Activated CD8-positive, alpha-beta memory T cell treated with anti-CD3 and anti-CD28 coated beads, Interleukin-2, amount 10 ng/mL, durations not matched to agents 7 days and 5 days (primary cell): ENCODE results near the gene STK32B. TPM values are rescaled to one million over a fixed set of nuclear protein-coding genes. Genes with fewer than 3 reads are reported as not detected.

ENCODE experiments used
- ATAC-seq: fragments of 150-1000 bp; cut with Tn5 transposase; one replicate; pipeline ENCODE4 v1.10.0; 2021; ENCODE audit warnings: moderate library complexity
- CTCF ChIA-PET: fragments of 350-600 bp; sonication (Branson Sonifier 250); formaldehyde crosslinking; loops from one replicate; lab custom pipeline; 2021; ENCODE audit warnings: antibody characterized with exemption; lab: Charles Lee
- DNase-seq: peaks from one replicate; pipeline ENCODE4 v3.0.0-alpha.2; 2020
- H3K27ac Mint-ChIP-seq: one replicate; pipeline ENCODE4 v1.8.0; 2021; ENCODE audit warnings: mild to moderate bottlenecking, mixed read lengths
- H3K27me3 Mint-ChIP-seq: one replicate; pipeline ENCODE4 v1.8.0; 2021; ENCODE audit warnings: mixed read lengths
- H3K36me3 Mint-ChIP-seq: one replicate; pipeline ENCODE4 v1.8.0; 2021; ENCODE audit warnings: mild to moderate bottlenecking, mixed read lengths
- H3K4me1 Mint-ChIP-seq: one replicate; pipeline ENCODE4 v1.8.0; 2021; ENCODE audit warnings: mixed read lengths
- H3K4me3 Mint-ChIP-seq: one replicate; pipeline ENCODE4 v1.8.0; 2021; ENCODE audit warnings: mild to moderate bottlenecking, moderate library complexity, mixed read lengths
- H3K9me3 Mint-ChIP-seq: one replicate; pipeline ENCODE4 v1.8.0; 2022; ENCODE audit warnings: low read depth, mixed read lengths
- total RNA-seq, 2 experiments: library from RNA; stranded (reverse); gene quantifications; one replicate each; pipeline ENCODE4 v1.2.3, GENCODE V29; 2021

The STK32B gene
- total RNA-seq, 2 experiments from 2014 or later: not detected

DNA sequence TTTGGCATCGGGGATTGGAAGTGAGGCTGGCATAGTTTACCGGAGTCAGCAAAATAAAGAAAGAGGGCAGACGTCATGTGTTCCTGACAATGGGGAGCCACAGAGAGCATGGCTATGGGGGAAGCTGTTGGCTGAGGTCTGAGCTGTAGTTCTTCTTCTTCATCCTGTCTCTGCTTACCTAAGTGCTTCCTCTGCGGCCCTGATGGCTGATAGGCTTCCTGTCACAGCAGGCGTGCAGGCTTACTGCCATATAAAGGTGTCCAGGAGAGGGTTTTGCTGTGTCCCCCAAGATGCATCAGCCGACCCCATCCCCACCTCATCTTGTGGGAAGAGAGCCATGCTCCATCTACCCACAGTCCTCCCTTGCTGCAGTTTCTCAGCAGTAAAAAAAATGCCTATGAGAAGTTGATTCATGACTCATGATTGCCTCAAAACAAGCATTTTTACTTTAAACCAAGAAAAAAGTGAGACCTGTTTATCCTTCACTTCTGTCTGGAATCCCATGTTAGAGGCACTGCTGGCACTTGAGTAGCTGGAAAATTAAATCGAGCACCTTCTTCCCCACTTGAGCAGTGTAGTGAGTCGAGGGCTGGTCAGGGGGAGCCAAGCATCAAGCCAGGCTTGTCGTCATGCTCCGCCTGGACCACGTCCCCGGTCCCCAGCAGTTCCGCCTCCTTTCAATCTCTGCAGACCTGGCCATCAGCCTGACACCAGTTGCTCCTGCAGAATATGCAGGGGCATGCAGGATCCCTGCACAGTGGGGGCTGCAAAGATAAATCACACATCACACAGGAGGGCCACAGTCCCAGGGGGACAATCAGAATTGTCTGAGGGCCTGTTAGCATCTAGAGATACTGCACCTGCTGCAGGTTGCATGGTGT is 419.3 kb downstream of the STK32B start:
- CTCF ChIA-PET: no interaction called here
- no peak overlapping the region for H3K27ac Mint-ChIP-seq
- no peak for ATAC-seq
- DNase-seq: no peak
- no peaks in the 10 kb centered on the region for H3K4me1 Mint-ChIP-seq
- H3K36me3 Mint-ChIP-seq: no peaks in the 10 kb centered on the region
- no peaks in the 10 kb centered on the region for H3K27me3 Mint-ChIP-seq
- H3K4me3 Mint-ChIP-seq: no peak overlapping the region
- H3K9me3 Mint-ChIP-seq: no peaks in the 10 kb centered on the region

DNA sequence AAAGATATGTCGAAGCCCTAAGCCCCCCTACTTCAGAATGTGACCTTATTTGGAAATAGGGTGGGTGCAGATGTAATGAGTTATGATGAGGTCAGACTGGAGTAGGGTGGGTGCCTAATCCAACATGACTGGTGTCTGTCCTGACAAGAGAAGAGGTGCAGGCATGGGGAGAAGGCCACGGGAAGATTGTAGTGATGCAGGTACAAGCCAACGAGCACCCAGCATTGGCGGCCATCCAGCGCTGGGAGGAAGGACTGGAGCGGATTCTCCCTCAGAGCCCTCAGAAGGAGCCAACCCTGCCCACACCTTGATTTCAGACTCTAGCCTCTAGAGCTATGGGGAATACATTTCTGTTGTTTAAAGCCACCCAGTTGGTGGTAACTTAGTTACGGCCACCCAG is 419.9 kb downstream of the STK32B start:
- no peak for DNase-seq
- CTCF ChIA-PET: no interaction called here
- Mint-ChIP-seq H3K4me3 (no peak overlapping the region), H3K36me3 (no peaks in the 10 kb centered on the region), H3K27ac (no peak overlapping the region), H3K9me3 (no peaks in the 10 kb centered on the region), H3K27me3 (no peaks in the 10 kb centered on the region), H3K4me1 (no peaks in the 10 kb centered on the region)
- no peak for ATAC-seq

DNA sequence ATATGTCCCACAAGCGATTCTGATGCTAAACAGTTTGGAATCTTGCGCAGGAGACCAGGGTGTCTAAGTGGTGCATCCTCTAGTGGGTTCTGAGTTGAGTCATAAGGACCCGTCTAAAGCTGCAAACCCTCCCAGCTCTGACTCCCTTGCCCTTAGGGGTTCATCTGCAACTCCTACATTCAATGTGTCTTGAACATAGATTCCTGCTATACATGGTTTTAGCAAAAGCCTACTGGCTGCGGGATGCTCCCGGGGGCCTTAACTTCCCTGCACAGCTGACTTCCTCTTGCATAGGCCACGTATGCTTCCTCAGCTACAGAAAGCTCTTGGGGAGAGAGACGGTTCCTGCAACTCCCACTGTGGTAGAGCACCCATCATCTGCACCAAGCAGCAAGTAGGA is 420.4 kb downstream of the STK32B start:
- H3K4me1 Mint-ChIP-seq: no peaks in the 10 kb centered on the region
- CTCF ChIA-PET: no interaction called here
- no peaks in the 10 kb centered on the region for H3K27me3 Mint-ChIP-seq
- H3K9me3 Mint-ChIP-seq: no peaks in the 10 kb centered on the region
- H3K4me3 Mint-ChIP-seq: no peak overlapping the region
- DNase-seq: no peak
- H3K36me3 Mint-ChIP-seq: no peaks in the 10 kb centered on the region
- ATAC-seq: no peak
- H3K27ac Mint-ChIP-seq: no peak overlapping the region

DNA sequence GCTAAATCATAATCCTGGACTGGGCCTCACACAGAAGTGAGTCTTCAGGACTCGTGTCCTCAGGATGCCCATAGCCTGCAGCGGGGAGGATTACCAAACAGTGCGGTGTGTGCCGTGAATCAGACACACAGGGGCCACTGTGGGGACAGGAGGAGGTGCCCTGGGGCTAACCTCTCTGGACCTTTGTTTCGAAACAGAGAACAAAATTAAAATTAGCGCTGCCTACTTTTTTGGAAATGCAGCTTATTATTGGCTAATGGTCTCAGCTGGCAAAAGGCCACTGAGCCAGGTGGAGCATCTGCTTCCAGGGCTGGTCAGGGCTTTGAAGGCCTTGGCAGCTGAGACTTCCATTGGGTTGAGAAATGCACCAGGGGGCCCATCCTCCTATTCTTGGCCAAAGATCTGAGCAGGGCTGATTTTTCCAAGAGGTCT is 420.9 kb downstream of the STK32B start:
- ATAC-seq: no peak

DNA sequence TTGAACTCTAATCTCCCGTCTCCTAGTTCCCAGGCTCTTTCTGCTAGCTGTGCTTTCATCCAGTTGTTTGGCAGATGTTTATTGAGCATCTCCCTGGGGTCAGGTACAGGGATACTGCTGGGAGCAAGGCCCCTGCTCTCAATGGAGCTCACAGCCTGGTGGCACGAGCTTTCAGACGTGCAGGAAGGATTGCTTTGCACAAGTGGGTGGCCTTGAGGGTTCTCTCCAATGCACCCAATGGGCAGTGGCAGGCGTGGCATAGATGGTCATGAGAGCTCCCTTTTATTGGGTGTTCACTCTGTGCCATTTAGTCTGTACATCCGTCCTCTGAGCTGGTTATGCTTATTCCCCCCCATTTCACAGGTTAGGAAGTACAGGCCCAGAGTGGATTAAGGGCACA is 421.8 kb downstream of the STK32B start:
- no peaks in the 10 kb centered on the region for H3K36me3 Mint-ChIP-seq
- H3K27me3 Mint-ChIP-seq: no peaks in the 10 kb centered on the region
- ATAC-seq (no peak), DNase-seq (no peak)
- no peak overlapping the region for H3K4me3 Mint-ChIP-seq
- H3K9me3 Mint-ChIP-seq: peaks cover 2% of the 10 kb centered on the region
- no peak overlapping the region for H3K27ac Mint-ChIP-seq
- CTCF ChIA-PET: no interaction called here
- H3K4me1 Mint-ChIP-seq: no peaks in the 10 kb centered on the region

More for the DNA sequence above, 420.9 kb downstream of the STK32B start:
- peaks cover 1% of the 10 kb centered on the region for H3K9me3 Mint-ChIP-seq
- CTCF ChIA-PET: no interaction called here
- DNase-seq: no peak
- H3K4me3 Mint-ChIP-seq: no peak overlapping the region
- H3K36me3 Mint-ChIP-seq: no peaks in the 10 kb centered on the region
- no peaks in the 10 kb centered on the region for H3K4me1 Mint-ChIP-seq
- no peaks in the 10 kb centered on the region for H3K27me3 Mint-ChIP-seq
- no peak overlapping the region for H3K27ac Mint-ChIP-seq

DNA sequence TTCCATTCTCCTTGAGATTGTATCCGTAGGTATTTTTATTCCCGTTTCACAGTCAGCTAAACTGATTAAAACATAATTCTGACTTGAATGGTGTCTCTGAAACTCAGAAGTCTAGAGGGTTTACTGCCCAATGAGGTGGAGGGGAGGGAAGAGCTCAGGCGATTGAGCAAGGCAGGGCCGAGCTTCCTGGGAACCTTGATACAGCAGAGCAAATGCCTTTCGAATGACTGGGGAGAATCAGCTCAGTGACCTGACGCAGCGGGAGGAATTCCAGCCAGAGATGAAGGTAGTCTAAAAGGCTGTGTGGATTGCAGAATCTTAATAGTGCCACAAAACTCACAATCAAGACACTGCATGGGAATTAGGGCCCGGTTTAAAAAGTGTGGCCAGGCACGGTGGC is 423.5 kb downstream of the STK32B start:
- Mint-ChIP-seq H3K4me1 (no peaks in the 10 kb centered on the region), H3K27ac (no peak overlapping the region), H3K27me3 (no peaks in the 10 kb centered on the region), H3K36me3 (no peaks in the 10 kb centered on the region), H3K4me3 (no peak overlapping the region), H3K9me3 (peaks cover 2% of the 10 kb centered on the region)
- CTCF ChIA-PET: no interaction called here
- DNase-seq (no peak), ATAC-seq (no peak)

DNA sequence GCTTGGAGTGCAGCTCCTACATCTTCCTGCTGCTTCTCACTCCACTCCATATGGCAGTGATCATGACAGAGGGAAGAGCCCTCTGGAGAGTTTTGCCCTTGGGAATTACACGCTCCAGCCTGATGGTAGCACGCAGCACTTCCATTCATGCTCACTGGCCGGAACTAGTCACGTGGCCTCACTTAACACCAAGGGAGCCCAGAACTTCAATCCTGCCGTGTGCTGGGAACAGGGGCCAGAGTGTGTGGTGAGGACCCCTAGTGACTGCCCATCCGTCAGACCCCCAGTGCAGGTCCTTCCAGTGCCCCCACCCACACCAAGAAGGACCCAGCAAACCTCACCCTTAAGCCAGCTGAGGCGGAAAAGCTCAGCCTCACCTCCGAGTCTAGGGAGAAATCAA is 426.3 kb downstream of the STK32B start:
- H3K36me3 Mint-ChIP-seq: no peaks in the 10 kb centered on the region
- H3K27me3 Mint-ChIP-seq: no peaks in the 10 kb centered on the region
- no peak for ATAC-seq
- DNase-seq: no peak
- H3K4me3 Mint-ChIP-seq: no peak overlapping the region
- peaks cover 2% of the 10 kb centered on the region for H3K9me3 Mint-ChIP-seq
- no peak overlapping the region for H3K27ac Mint-ChIP-seq
- CTCF ChIA-PET: no interaction called here
- no peaks in the 10 kb centered on the region for H3K4me1 Mint-ChIP-seq

DNA sequence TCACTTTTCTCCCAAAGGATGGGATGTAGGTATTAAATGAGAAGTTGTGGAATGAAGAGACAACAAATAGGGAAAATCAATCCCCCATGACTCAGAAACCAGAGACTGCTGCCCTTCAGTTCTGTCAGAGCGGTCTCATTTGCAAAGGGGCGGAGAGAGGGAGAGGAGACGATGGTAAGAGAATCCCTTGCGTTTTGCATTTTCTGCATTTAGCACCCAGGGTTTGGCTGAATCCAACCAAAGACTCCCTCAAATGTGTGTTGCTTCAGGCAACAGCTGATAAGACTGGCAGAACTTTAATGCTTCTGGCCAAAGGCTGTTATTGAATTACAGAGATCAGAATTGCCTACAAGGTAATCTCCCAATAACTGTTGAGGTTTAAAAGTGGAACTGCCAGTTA is 426.9 kb downstream of the STK32B start:
- DNase-seq (no peak), ATAC-seq (no peak)
- Mint-ChIP-seq H3K9me3 (peaks cover 2% of the 10 kb centered on the region), H3K27ac (no peak overlapping the region), H3K27me3 (no peaks in the 10 kb centered on the region), H3K4me1 (no peaks in the 10 kb centered on the region), H3K4me3 (no peak overlapping the region), H3K36me3 (no peaks in the 10 kb centered on the region)
- CTCF ChIA-PET: no interaction called here

DNA sequence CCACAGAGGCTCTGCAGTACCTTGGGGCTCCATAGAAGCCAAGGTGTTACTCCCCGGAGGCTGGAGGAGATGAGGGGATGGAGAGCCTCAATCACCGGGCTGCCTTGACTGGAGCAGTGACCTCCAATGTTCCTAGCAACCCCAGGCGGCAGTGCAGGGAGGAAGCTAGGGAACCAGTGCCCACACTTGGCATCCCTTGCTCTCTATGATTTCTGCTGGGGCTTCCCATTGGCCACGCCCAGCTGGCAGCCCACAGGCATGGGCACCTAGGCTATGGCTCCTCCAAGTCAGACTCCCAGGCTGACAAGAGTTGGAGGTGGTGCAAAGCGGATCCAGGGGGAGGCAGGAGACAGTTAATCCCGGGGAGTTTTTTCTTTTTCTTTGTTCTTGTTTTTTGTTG is 427.4 kb downstream of the STK32B start:
- Mint-ChIP-seq H3K4me1 (no peaks in the 10 kb centered on the region), H3K9me3 (peaks cover 5% of the 10 kb centered on the region), H3K4me3 (no peak overlapping the region), H3K36me3 (no peaks in the 10 kb centered on the region), H3K27ac (no peak overlapping the region), H3K27me3 (no peaks in the 10 kb centered on the region)
- no peak for DNase-seq
- CTCF ChIA-PET: no interaction called here
- ATAC-seq: no peak

DNA sequence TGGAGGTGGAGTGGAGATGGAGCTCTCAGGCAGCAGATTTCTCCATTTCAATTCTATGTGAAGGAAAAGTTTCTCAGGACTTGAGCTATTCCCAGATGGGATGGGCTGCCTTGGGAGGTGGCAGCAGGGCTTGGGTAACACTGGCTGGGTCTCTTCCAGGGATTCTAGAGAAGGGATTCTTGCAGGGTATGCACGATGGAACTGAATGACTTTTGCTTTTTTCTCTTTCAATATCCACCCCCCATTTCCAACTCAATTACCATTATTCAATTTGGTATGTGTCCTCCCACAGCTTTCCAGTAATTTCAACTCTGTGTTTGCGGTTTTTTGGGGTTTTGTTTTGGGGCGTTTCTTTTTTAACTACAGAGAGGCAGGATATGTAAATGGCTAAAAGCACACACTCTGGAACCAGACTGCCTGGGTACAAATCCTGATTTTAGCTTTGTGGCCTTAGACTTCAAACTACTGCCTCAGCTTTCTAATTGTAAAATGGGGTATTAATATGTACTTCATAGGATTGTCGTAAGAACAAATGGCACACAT is 428.3 kb downstream of the STK32B start:
- H3K27ac Mint-ChIP-seq: no peak overlapping the region
- DNase-seq (no peak), ATAC-seq (no peak)
- H3K36me3 Mint-ChIP-seq: no peaks in the 10 kb centered on the region
- CTCF ChIA-PET: no interaction called here
- H3K27me3 Mint-ChIP-seq: no peaks in the 10 kb centered on the region
- no peak overlapping the region for H3K4me3 Mint-ChIP-seq
- no peaks in the 10 kb centered on the region for H3K4me1 Mint-ChIP-seq
- H3K9me3 Mint-ChIP-seq: peaks cover 5% of the 10 kb centered on the region

DNA sequence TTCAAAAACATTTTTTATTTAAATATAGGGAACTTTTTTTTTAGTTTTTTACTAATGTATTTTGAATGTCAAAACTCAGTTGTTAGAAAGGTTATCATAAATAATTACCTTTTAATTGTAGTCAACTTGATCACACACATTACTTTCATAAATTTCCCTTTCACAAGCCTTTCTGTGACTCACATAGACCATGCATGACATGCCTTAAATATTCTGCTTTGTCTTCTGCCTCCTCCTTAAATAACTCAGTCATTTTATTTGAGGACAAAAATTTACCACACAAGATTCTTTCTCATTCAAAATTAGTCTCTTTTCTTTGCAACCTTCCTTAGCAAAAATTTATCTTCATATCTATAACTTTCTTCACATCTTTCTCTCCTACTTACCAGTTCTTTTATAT is 437.1 kb downstream of the STK32B start:
- ATAC-seq: no peak
- Mint-ChIP-seq H3K27ac (no peak overlapping the region), H3K4me1 (no peaks in the 10 kb centered on the region), H3K9me3 (peaks cover 11% of the 10 kb centered on the region), H3K4me3 (no peak overlapping the region), H3K36me3 (no peaks in the 10 kb centered on the region), H3K27me3 (no peaks in the 10 kb centered on the region)
- DNase-seq: no peak
- CTCF ChIA-PET: no interaction called here

DNA sequence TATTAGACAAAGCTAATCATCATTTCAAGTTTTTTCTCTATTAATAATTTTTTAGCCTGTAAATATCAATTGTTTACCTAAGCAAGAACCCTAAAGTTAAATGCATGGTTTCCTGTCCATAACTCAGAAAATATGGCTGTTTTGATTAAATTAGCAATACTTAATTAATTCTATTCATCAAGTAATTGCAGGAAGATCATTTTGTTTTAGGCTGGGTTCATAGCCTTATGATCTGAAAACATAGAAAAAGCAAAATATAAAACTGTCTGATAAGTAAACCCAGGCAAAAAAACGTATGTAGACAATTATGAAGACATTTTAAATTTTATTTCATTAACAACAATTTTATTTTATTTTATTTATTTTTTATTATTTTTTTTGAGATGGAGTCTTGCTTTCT is 438.0 kb downstream of the STK32B start:
- H3K4me3 Mint-ChIP-seq: no peak overlapping the region
- no peaks in the 10 kb centered on the region for H3K27me3 Mint-ChIP-seq
- no peaks in the 10 kb centered on the region for H3K4me1 Mint-ChIP-seq
- no peak for DNase-seq
- CTCF ChIA-PET: no interaction called here
- H3K36me3 Mint-ChIP-seq: no peaks in the 10 kb centered on the region
- H3K9me3 Mint-ChIP-seq: peaks cover 9% of the 10 kb centered on the region
- ATAC-seq: no peak
- H3K27ac Mint-ChIP-seq: no peak overlapping the region

DNA sequence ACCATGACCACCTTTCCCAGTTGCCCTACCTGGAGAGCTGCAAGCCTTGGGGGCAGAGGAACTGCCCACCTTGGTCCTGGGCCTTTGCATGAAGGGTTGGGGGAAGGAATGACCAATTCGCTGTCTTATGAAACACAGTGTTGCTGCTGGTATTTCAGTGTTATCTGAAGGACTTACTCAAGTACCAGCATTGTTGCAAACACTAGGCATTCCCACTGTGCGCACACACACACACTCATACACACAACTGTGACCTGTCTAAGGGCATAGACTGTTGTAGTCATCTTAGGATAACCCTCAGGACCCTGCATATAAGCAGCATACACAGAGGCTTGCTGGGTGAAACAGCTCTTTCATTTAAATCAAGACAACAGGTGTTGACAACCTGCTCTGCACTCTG is 446.2 kb downstream of the STK32B start:
- ATAC-seq (no peak), DNase-seq (no peak)
- no peak overlapping the region for H3K27ac Mint-ChIP-seq
- H3K27me3 Mint-ChIP-seq: no peaks in the 10 kb centered on the region
- H3K4me3 Mint-ChIP-seq: no peak overlapping the region
- no peaks in the 10 kb centered on the region for H3K36me3 Mint-ChIP-seq
- no peaks in the 10 kb centered on the region for H3K4me1 Mint-ChIP-seq
- H3K9me3 Mint-ChIP-seq: peaks cover 3% of the 10 kb centered on the region
- CTCF ChIA-PET: no interaction called here

DNA sequence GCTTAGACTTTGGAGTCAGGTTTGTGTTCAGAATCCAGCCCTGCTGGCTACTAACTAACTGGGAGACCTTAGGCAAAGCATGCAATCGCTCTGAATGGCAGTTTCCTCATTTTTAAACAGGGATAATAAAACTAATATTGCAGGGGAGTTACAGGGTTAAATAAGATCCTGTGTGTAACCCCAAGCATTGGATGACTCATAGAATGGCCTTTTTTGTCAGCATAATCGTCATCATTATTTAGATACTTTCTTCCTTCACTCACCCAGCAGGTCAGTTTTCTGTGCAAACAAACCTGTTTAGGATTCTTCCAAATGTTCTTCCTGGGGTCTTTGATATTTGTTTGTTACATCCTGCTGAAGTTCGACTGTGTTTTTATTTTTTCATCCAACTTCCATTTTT is 448.9 kb downstream of the STK32B start:
- Mint-ChIP-seq H3K36me3 (no peaks in the 10 kb centered on the region), H3K4me3 (no peak overlapping the region), H3K27ac (no peak overlapping the region), H3K9me3 (peaks cover 3% of the 10 kb centered on the region), H3K4me1 (no peaks in the 10 kb centered on the region), H3K27me3 (no peaks in the 10 kb centered on the region)
- ATAC-seq: no peak
- CTCF ChIA-PET: no interaction called here
- DNase-seq: no peak
